Stimulated activated CD4-positive, alpha-beta T cell treated with anti-CD3 and anti-CD28 coated beads, Interleukin-4, amount 100 ng/mL, for 1 hour (primary cell): ENCODE measurements around the gene ADRM1.

ENCODE experiments used
- DNase-seq: peaks from one replicate; pipeline ENCODE4 v3.0.0-alpha.2; 2020

ADRM1 gene

GRCh38 chr20:62299666-62300236 is 3.0 kb upstream of the ADRM1 start:
- no peak for DNase-seq

- no peak for DNase-seq
These were observed 2.5 kb upstream of the ADRM1 start for GRCh38 chr20:62300319-62300718.

GRCh38 chr20:62301111-62301668 is 1.6 kb upstream of the ADRM1 start:
- DNase-seq = no peak

- DNase-seq = peak; percentile 89
These were observed 940 bp upstream of the ADRM1 start for GRCh38 chr20:62301773-62302340.

- DNase-seq = peak; percentile 26
These were observed 204 bp downstream of the ADRM1 start for GRCh38 chr20:62303062-62303339.

GRCh38 chr20:62303340-62304226 is 786 bp downstream of the ADRM1 start:
- DNase-seq = no peak

GRCh38 chr20:62304331-62305148 is 1.7 kb downstream of the ADRM1 start:
- DNase-seq = no peak

GRCh38 chr20:62305149-62305764 is 2.5 kb downstream of the ADRM1 start:
- no peak for DNase-seq

- DNase-seq = no peak
These were observed 3.1 kb downstream of the ADRM1 start for GRCh38 chr20:62305765-62306413.

- DNase-seq = no peak
These were observed 3.8 kb downstream of the ADRM1 start for GRCh38 chr20:62306414-62307187.

GRCh38 chr20:62307226-62308101 is 4.7 kb downstream of the ADRM1 start:
- DNase-seq = no peak

- no peak for DNase-seq
These were observed 5.5 kb downstream of the ADRM1 start for GRCh38 chr20:62308102-62308822.

- no peak for DNase-seq
These were observed 6.6 kb downstream of the ADRM1 start for GRCh38 chr20:62309198-62309944.

GRCh38 chr20:62309947-62310756 is 7.4 kb downstream of the ADRM1 start:
- no peak for DNase-seq

GRCh38 chr20:62310757-62311121 is 7.9 kb downstream of the ADRM1 start:
- DNase-seq = no peak

GRCh38 chr20:62311150-62311549 is 8.4 kb downstream of the ADRM1 start:
- DNase-seq = no peak

- DNase-seq = no peak
These were observed 9.2 kb downstream of the ADRM1 start for GRCh38 chr20:62311832-62312661.
